Transverse colon (tissue), 4 donors: ENCODE results near the gene GALNT10. TPM values are rescaled to one million over a fixed set of nuclear protein-coding genes. Genes with fewer than 3 reads are reported as not detected.

Source experiments
- DNase-seq: peaks from one replicate; pipeline ENCODE4 v3.0.0-alpha.2; 2019
- H3K27ac ChIP-seq, 4 donors: fragments of 200-600 bp; sonication (generic); 2 replicates each; pipeline ENCODE4 v1.5.1; 2016 to 2018; ENCODE audit warnings: inconsistent platforms in 4 of 4
- H3K27me3 ChIP-seq: fragments of 200-600 bp; sonication (generic); 2 replicates; pipeline ENCODE4 v1.5.1; 2017; ENCODE audit warnings: inconsistent platforms
- H3K36me3 ChIP-seq, 4 donors: fragments of 200-600 bp; sonication (generic); 2 replicates each; pipeline ENCODE4 v1.5.1; 2017 to 2019; ENCODE audit warnings: inconsistent platforms in 4 of 4
- H3K4me1 ChIP-seq, 4 donors: fragments of 200-600 bp; sonication (generic); 2 replicates each; pipeline ENCODE4 v1.5.1; 2017 to 2020; ENCODE audit warnings: inconsistent platforms in 4 of 4
- H3K4me3 ChIP-seq, 4 donors: fragments of 200-600 bp; sonication (generic); 1 replicate in 1 of 4; 2 replicates in 3 of 4; pipeline versions ENCODE4 v1.5.1 to v1.6.1; 2017 to 2019; ENCODE audit warnings: inconsistent platforms in 4 of 4
- H3K9me3 ChIP-seq, 2 donors: fragments of 200-600 bp; sonication (generic); 2 replicates each; pipeline ENCODE4 v1.5.1; 2017 to 2019; ENCODE audit warnings: inconsistent platforms in 2 of 2
- EP300 ChIP-seq: sonication (generic); formaldehyde crosslinking; IDR thresholded peaks from one replicate; pipeline ENCODE4 v1.6.1; 2017; ENCODE audit warnings: antibody characterized with exemption, low read depth
- POLR2A ChIP-seq: fragments of 450-650 bp; IDR thresholded peaks from one replicate; pipeline ENCODE4 v1.6.1; 2016; ENCODE audit warnings: antibody characterized with exemption, mild to moderate bottlenecking, moderate library complexity
- POLR2AphosphoS5 ChIP-seq, 3 donors: sonication (generic); formaldehyde crosslinking; IDR thresholded peaks; one replicate each; pipeline ENCODE4 v1.6.1; 2016; ENCODE audit warnings: antibody characterized with exemption in 3 of 3
- WGBS, 2 donors: methylation state at CpG; one replicate each; pipeline ENCODE4 v1.1.5; 2018; ENCODE audit warnings: low coverage in 1 of 2; 5-methylcytosine and 5-hydroxymethylcytosine counted together
- in situ Hi-C, 4 donors: fragments of 200-750 bp; cut with MboI; loops; one replicate each; pipeline versions ENCODE4 v1.15.0 to v1.15.1; 2017; ENCODE audit warnings: low sequenced_read_pairs in 3 of 4, low pct_ligation_motif_present in 1 of 4, low pct_unique_long_range_greater_than_20kb in 1 of 4
- intact Hi-C: fragments of 100-400 bp; cut with DNase I; formaldehyde crosslinking; loops from one replicate; pipeline ENCODE4 v1.15.1; 2023; ENCODE audit warnings: low total_unique reads
- total RNA-seq, 4 donors: library from RNA; depleted of rRNA; stranded (reverse); fragments of >200 nt; gene quantifications; one replicate each; pipeline ENCODE4 v1.1.0, GENCODE V29; 2016
- TF ChIP-seq, protein P1 (sequence below), 5 experiments: fragments of 200-600 bp in 3 of 5; fragments of 450-650 bp in 2 of 5; sonication (generic) in 3 of 5; IDR thresholded peaks; 1 replicate in 2 of 5; 2 replicates in 3 of 5; pipeline ENCODE4 v1.5.1; 2016 to 2017; ENCODE audit warnings: antibody characterized with exemption in 5 of 5, inconsistent platforms in 3 of 5, mild to moderate bottlenecking in 2 of 5, moderate library complexity in 1 of 5

The GALNT10 gene
- total RNA-seq, 4 donors from 2014 or later, result 18.7 to 142 (median 39.3) TPM

DNA sequence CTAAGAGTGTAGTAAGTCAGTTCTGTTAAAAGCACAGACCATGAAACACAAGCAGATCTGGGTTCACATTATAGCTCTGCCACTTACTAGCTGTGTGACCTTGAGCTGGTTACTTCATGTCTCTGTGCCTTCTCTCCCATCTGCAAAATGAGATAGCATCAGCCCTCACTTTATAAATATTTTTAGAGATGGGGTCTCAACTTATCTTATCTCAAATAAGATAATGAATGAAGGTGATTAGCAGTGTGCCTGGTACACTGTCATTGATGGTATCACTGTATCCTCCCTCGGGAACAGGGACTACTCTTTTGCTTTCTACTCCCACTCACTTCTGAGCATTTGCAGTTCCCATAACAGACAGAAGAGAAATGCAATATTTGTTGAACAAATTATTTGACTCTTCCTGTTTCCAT lies 52.4 kb downstream of the GALNT10 start:
- H3K27me3 ChIP-seq, result no peaks in the 10 kb centered on the region
- DNase-seq, result no peak
- H3K4me3 ChIP-seq, result no peak overlapping the region
- peaks cover 0 to 3% (median under 1%) of the 10 kb centered on the region in 4 donors for H3K4me1 ChIP-seq
- intact Hi-C loops, result no loop called here
- in situ Hi-C loops, result no loop called here
- 0 to 33% methylated on average over 1 of the region's 1 CpG for WGBS, 2 donors
- H3K9me3 ChIP-seq, result no peaks in the 10 kb centered on the region
- TF ChIP-seq POLR2A, result no peak
- TF ChIP-seq, protein P1, sequence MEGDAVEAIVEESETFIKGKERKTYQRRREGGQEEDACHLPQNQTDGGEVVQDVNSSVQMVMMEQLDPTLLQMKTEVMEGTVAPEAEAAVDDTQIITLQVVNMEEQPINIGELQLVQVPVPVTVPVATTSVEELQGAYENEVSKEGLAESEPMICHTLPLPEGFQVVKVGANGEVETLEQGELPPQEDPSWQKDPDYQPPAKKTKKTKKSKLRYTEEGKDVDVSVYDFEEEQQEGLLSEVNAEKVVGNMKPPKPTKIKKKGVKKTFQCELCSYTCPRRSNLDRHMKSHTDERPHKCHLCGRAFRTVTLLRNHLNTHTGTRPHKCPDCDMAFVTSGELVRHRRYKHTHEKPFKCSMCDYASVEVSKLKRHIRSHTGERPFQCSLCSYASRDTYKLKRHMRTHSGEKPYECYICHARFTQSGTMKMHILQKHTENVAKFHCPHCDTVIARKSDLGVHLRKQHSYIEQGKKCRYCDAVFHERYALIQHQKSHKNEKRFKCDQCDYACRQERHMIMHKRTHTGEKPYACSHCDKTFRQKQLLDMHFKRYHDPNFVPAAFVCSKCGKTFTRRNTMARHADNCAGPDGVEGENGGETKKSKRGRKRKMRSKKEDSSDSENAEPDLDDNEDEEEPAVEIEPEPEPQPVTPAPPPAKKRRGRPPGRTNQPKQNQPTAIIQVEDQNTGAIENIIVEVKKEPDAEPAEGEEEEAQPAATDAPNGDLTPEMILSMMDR (IDR thresholded peaks at IDR 0.05), result no peak
- no peak for TF ChIP-seq EP300
- TF ChIP-seq POLR2AphosphoS5 (IDR thresholded peaks at IDR 0.05), result no peak
- H3K36me3 ChIP-seq, result no peaks in the 10 kb centered on the region
- no peak overlapping the region for H3K27ac ChIP-seq

- Histone ChIP-seq H3K27ac (no peak overlapping the region), H3K36me3 (no peaks in the 10 kb centered on the region), H3K9me3 (no peaks in the 10 kb centered on the region), H3K27me3 (no peaks in the 10 kb centered on the region), H3K4me3 (no peak overlapping the region), H3K4me1 (peaks cover 0 to 3% (median 0%) of the 10 kb centered on the region in 4 donors)
- WGBS, 2 donors, result 100% methylated on average over 2 of the region's 2 CpGs; no CpG with 5 or more reads in 1 of the 2 donors
- TF ChIP-seq POLR2A (no peak), EP300 (no peak), POLR2AphosphoS5 (IDR thresholded peaks at IDR 0.05) (no peak)
- TF ChIP-seq, protein P1 (IDR thresholded peaks at IDR 0.05), result no peak
- no peak for DNase-seq
- intact Hi-C loops (no loop called here), in situ Hi-C loops (no loop called here)
Observed at GRCh38 chr5:154243736-154244135, 53.2 kb downstream of the GALNT10 start.

DNA sequence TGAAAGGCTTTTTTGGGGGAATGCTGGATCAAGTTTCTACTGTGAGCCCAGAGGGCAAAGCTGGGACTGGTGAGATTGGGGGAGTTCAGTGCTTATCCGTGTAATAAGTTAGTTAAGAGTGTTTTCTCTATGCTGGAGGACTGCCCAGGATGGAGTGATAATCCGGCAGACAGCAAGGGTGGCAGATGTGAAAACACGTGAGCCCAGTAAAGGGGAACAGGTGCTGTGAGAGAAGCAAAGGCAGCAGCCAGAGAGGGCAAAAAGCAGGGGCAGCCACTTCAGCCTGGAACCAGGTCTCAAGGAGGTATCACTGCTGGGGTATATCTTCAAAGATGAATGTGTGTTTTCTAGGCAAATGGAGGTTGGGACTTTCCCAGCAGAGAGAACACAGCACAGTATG lies 53.9 kb downstream of the GALNT10 start:
- intact Hi-C loops, result no loop called here
- no peak overlapping the region for H3K27ac ChIP-seq

DNA sequence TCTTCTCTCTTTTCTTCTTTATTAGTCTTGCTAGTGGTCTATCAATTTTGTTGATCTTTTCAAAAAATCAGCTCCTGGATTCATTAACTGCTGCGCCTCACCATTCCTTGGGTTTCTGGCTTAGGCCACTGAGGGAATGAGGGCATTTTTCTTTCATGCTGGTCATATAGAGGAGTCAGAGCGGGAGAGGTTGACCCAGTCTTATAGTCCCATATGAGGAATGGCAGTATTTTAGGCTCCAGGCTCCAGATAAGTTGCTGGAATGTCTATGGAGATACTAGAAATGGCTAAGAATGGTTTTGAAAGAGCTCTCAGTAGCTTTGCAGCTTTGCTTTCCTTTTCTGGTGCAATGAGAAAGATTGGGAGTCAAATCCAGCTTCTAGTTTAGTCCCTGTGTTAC lies 58.2 kb downstream of the GALNT10 start:
- WGBS, 2 donors, result 100% methylated on average over 2 of the region's 2 CpGs; no CpG with 5 or more reads in 1 of the 2 donors
- H3K27ac ChIP-seq, result no peak overlapping the region
- intact Hi-C loops (no loop called here), in situ Hi-C loops (no loop called here)
- TF ChIP-seq, protein P1 (IDR thresholded peaks at IDR 0.05), result no peak
- TF ChIP-seq EP300, result no peak
- TF ChIP-seq POLR2AphosphoS5 (IDR thresholded peaks at IDR 0.05), result no peak
- no peak for TF ChIP-seq POLR2A
- H3K4me1 ChIP-seq, result peaks cover 0 to 6% (median 1%) of the 10 kb centered on the region in 4 donors
- no peaks in the 10 kb centered on the region for H3K36me3 ChIP-seq
- no peaks in the 10 kb centered on the region for H3K9me3 ChIP-seq
- no peaks in the 10 kb centered on the region for H3K27me3 ChIP-seq
- DNase-seq, result no peak
- no peak overlapping the region for H3K4me3 ChIP-seq

More for the DNA sequence above, 53.9 kb downstream of the GALNT10 start:
- H3K27me3 ChIP-seq, result no peaks in the 10 kb centered on the region
- WGBS, 2 donors, result 79% methylated on average over 3 of the region's 3 CpGs; no CpG with 5 or more reads in 1 of the 2 donors
- no peaks in the 10 kb centered on the region for H3K9me3 ChIP-seq
- H3K4me3 ChIP-seq, result no peak overlapping the region
- in situ Hi-C loops, result no loop called here
- TF ChIP-seq, protein P1 (IDR thresholded peaks at IDR 0.05), result no peak
- peaks cover 0 to 3% (median 0%) of the 10 kb centered on the region in 4 donors for H3K4me1 ChIP-seq
- DNase-seq, result no peak
- H3K36me3 ChIP-seq, result no peaks in the 10 kb centered on the region
